Smooth muscle cell (in vitro differentiated cells): ENCODE data around the gene CRTC2. TPM values are rescaled to one million over a fixed set of nuclear protein-coding genes. Genes with fewer than 3 reads are reported as not detected.

ENCODE experiments used
- DNase-seq: peaks from one replicate; lab custom pipeline; 2025; ENCODE audit not compliant: unreplicated experiment; lab: John Stamatoyannopoulos, UW
- H2AFZ ChIP-seq: fragments of 200-600 bp; sonication (generic); 2 replicates; pipeline ENCODE4 v1.6.0; 2016; ENCODE audit warnings: antibody characterized with exemption, low read depth, mild to moderate bottlenecking
- H3F3A ChIP-seq: fragments of 200-600 bp; sonication (generic); 2 replicates; pipeline ENCODE4 v1.6.0; 2017; ENCODE audit warnings: antibody characterized with exemption, low read depth
- H3K27ac ChIP-seq: fragments of 200-600 bp; sonication (generic); 2 replicates; pipeline ENCODE4 v1.5.1; 2016; ENCODE audit warnings: low read depth, mild to moderate bottlenecking
- H3K27me3 ChIP-seq: fragments of 200-600 bp; sonication (generic); 2 replicates; pipeline ENCODE4 v1.6.1; 2016; ENCODE audit warnings: low read depth, mild to moderate bottlenecking
- H3K36me3 ChIP-seq: fragments of 200-600 bp; sonication (generic); 2 replicates; pipeline ENCODE4 v1.5.1; 2016; ENCODE audit warnings: low read depth
- H3K4me1 ChIP-seq: fragments of 200-600 bp; sonication (generic); 2 replicates; pipeline ENCODE4 v1.5.1; 2016; ENCODE audit warnings: low read depth
- H3K4me2 ChIP-seq: fragments of 200-600 bp; sonication (generic); 2 replicates; pipeline ENCODE4 v1.6.0; 2016; ENCODE audit warnings: mild to moderate bottlenecking
- H3K4me3 ChIP-seq: fragments of 200-600 bp; sonication (generic); 2 replicates; pipeline ENCODE4 v1.5.1; 2016; ENCODE audit warnings: mild to moderate bottlenecking
- H3K79me2 ChIP-seq: fragments of 200-600 bp; sonication (generic); 2 replicates; pipeline ENCODE4 v1.6.0; 2016; ENCODE audit warnings: low read depth, mild to moderate bottlenecking
- H3K9ac ChIP-seq: fragments of 200-600 bp; sonication (generic); 2 replicates; pipeline ENCODE4 v1.6.0; 2016; ENCODE audit warnings: low read depth
- H3K9me3 ChIP-seq: fragments of 200-600 bp; sonication (generic); replicated peaks from 2 replicates; pipeline ENCODE4 v1.5.1; 2016; ENCODE audit warnings: low read depth
- H4K20me1 ChIP-seq: fragments of 200-600 bp; sonication (generic); 2 replicates; pipeline ENCODE4 v1.6.0; 2016; ENCODE audit warnings: low read depth
- WGBS: methylation state at CpG from one replicate; pipeline ENCODE4 v1.1.7; 2016; ENCODE audit warnings: low lambda C conversion rate; 5-methylcytosine and 5-hydroxymethylcytosine counted together
- polyA plus RNA-seq: library from polyadenylated mRNA; unstranded; fragments of >200 nt; fragmentation: Nextera tagmentation; extraction: Ambion mirVana; gene quantifications from 2 replicates; pipeline ENCODE4 v1.2.1, GENCODE V29; 2016
- total RNA-seq: library from RNA; depleted of rRNA; stranded (reverse); fragments of >200 nt; gene quantifications from 2 replicates; pipeline ENCODE4 v1.2.3, GENCODE V29; 2014
- TF ChIP-seq, protein P1 (sequence below): fragments of 200-600 bp; sonication (generic); IDR thresholded peaks from 2 replicates; pipeline ENCODE4 v1.5.1; 2017; ENCODE audit warnings: borderline replicate concordance, mild to moderate bottlenecking, antibody characterized with exemption; ENCODE audit not compliant: insufficient read depth, poor library complexity, severe bottlenecking

The CRTC2 gene
- total and polyA plus RNA-seq, 2 experiments from 2014 or later = 9.9 to 24.6 TPM

DNA sequence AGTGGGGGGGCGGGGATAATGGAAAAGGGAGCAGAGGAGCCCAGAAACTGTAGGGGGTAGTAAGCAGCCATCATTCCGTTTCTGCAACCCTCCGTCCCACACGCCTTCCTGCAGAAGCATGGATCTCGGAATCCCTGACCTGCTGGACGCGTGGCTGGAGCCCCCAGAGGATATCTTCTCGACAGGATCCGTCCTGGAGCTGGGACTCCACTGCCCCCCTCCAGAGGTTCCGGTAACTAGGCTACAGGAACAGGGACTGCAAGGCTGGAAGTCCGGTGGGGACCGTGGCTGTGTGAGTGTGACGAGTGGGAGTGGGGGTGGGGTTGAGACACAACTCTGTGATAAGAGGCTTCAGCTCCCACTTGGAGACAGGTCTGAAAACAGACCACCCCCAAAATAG is 10.0 kb upstream of the CRTC2 start:
- Histone ChIP-seq H3K4me3 (peak overlapping the region; percentile 63), H3F3A (peaks cover 8% of the 10 kb centered on the region), H3K79me2 (peaks cover 13% of the 10 kb centered on the region), H3K27me3 (no peaks in the 10 kb centered on the region), H3K4me1 (peaks cover 14% of the 10 kb centered on the region), H3K4me2 (peak overlapping the region; percentile 87), H3K9me3 (no peaks in the 10 kb centered on the region), H3K27ac (no peak overlapping the region), H4K20me1 (no peaks in the 10 kb centered on the region), H3K9ac (no peak overlapping the region), H3K36me3 (no peaks in the 10 kb centered on the region), H2AFZ (no peak overlapping the region)
- no peak for DNase-seq
- TF ChIP-seq, protein P1, sequence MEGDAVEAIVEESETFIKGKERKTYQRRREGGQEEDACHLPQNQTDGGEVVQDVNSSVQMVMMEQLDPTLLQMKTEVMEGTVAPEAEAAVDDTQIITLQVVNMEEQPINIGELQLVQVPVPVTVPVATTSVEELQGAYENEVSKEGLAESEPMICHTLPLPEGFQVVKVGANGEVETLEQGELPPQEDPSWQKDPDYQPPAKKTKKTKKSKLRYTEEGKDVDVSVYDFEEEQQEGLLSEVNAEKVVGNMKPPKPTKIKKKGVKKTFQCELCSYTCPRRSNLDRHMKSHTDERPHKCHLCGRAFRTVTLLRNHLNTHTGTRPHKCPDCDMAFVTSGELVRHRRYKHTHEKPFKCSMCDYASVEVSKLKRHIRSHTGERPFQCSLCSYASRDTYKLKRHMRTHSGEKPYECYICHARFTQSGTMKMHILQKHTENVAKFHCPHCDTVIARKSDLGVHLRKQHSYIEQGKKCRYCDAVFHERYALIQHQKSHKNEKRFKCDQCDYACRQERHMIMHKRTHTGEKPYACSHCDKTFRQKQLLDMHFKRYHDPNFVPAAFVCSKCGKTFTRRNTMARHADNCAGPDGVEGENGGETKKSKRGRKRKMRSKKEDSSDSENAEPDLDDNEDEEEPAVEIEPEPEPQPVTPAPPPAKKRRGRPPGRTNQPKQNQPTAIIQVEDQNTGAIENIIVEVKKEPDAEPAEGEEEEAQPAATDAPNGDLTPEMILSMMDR = no peak
- WGBS = 44% methylated on average over 12 of the region's 13 CpGs

DNA sequence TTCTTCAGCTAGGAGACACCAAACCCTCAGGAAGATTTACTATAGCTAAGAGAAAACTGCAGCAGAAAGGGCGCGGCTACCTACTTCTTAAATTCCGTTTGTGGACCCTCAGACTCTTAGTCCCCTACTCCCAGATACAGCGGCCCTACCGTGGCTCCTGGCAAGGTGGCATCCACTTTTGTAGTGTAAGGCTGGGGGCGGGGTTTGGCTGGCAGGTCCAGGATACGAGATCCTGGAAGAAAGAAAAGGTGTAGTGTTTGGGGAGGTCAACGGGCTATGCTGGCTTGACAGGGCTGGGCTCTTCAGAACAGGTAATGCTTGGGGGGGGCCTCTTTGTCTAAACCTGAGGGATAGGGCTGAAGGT is 9.6 kb upstream of the CRTC2 start:
- Histone ChIP-seq H3K4me3 (peak overlapping the region; percentile 63), H3K9me3 (no peaks in the 10 kb centered on the region), H3K27me3 (no peaks in the 10 kb centered on the region), H3K9ac (peak overlapping the region; percentile 11), H3K4me1 (peaks cover 14% of the 10 kb centered on the region), H3K27ac (peak overlapping the region; percentile 73), H2AFZ (peak overlapping the region; percentile 65), H3K79me2 (peaks cover 15% of the 10 kb centered on the region), H3F3A (peaks cover 10% of the 10 kb centered on the region), H3K36me3 (no peaks in the 10 kb centered on the region), H4K20me1 (no peaks in the 10 kb centered on the region), H3K4me2 (peak overlapping the region; percentile 87)
- DNase-seq = no peak
- TF ChIP-seq, protein P1 = no peak
- WGBS = 14% methylated on average over 8 of the region's 8 CpGs

DNA sequence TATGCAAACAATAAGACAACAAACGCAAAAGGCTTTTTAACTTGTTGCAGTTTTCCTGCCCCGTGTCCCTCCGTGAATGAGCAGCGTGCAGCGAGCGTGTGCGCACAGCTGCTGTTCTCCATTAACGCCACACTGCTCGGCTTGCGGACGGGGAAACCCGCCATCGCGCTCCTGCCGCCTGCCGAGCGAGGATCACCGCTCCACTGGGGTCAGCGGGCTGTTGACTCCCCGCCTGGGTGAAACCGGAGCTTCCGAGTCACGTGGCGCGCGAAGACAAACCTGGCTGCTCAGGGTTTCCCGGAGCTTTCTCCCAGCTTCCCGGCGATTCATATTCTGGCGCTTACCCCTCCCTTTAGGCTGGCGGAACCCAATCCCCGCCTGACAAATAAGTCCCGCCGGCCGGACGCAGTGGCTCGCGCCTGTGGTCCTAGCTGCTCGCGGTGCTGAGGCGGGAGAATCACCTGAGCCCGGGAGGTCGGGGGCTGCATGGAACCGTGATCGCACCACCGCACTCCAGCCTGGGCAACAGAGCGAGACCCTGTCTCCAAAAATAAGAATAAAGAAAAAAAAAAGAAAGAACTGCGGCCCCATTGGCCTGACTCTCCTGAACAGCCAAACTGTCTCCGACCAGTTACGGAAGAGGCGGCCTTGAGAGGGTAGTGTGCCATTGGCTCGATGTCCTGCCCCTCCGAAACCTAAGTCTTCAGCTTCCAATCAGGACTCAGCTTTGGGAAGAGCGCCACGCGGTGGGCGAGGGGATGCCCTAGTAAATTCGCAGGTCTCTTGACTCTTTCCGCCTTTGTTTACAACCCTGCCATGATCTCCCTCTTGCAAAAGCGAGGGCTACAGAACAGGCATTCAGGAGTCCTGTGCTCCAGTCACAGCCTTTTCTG is 8.9 kb upstream of the CRTC2 start, which contains the start of gene CREB3L4:
TSS of gene CREB3L4 (plus strand) at position 796 of the 893 bp plus-strand sequence. CDS start 624 bp downstream, outside the sequence.
- H3K9ac ChIP-seq = peak within 1 kb of the TSS; percentile 55
- H3K4me2 ChIP-seq = peak within 1 kb of the TSS; percentile 87
- DNase-seq = peak; percentile 80
- H3K4me3 ChIP-seq = peak within 1 kb of the TSS; percentile 63
- under 1% methylated on average over 60 of the region's 60 CpGs for WGBS
- H3K4me1 ChIP-seq = peaks cover 18% of the 10 kb centered on the region
- peak within 1 kb of the TSS; percentile 65 for H2AFZ ChIP-seq
- H3F3A ChIP-seq = peaks cover 13% of the 10 kb centered on the region
- no peaks in the 10 kb centered on the region for H3K9me3 ChIP-seq
- H3K79me2 ChIP-seq = peaks cover 20% of the 10 kb centered on the region
- H4K20me1 ChIP-seq = peaks cover 2% of the 10 kb centered on the region
- TF ChIP-seq, protein P1 = peak; percentile 9
- H3K27ac ChIP-seq = peak within 1 kb of the TSS; percentile 73
- H3K27me3 ChIP-seq = no peaks in the 10 kb centered on the region
- no peaks in the 10 kb centered on the region for H3K36me3 ChIP-seq
